ENCODE data around the gene ARHGEF10L.

Gene ARHGEF10L

GRCh38 chr1:17596186-17596585 lies 56.7 kb downstream of the ARHGEF10L start:
- DNase-seq = no peak

GRCh38 chr1:17596651-17597509 lies 57.4 kb downstream of the ARHGEF10L start:
- no peak for DNase-seq

- no peak for DNase-seq
Measured at GRCh38 chr1:17597651-17598050, 58.2 kb downstream of the ARHGEF10L start.

GRCh38 chr1:17598251-17598650 lies 58.8 kb downstream of the ARHGEF10L start:
- DNase-seq = no peak

- no peak for DNase-seq
Measured at GRCh38 chr1:17599291-17599953, 59.9 kb downstream of the ARHGEF10L start.

- no peak for DNase-seq
Measured at GRCh38 chr1:17599954-17600300, 60.4 kb downstream of the ARHGEF10L start.

- no peak for DNase-seq
Measured at GRCh38 chr1:17600321-17600720, 60.8 kb downstream of the ARHGEF10L start.

- no peak for DNase-seq
Measured at GRCh38 chr1:17601643-17602382, 62.3 kb downstream of the ARHGEF10L start.

GRCh38 chr1:17603091-17603841 lies 63.8 kb downstream of the ARHGEF10L start:
- no peak for DNase-seq

- DNase-seq = no peak
Measured at GRCh38 chr1:17605582-17606344, 66.3 kb downstream of the ARHGEF10L start.

- peak; percentile 27 for DNase-seq
Measured at GRCh38 chr1:17606826-17607440, 67.4 kb downstream of the ARHGEF10L start.

- DNase-seq = no peak
Measured at GRCh38 chr1:17607644-17608581, 68.4 kb downstream of the ARHGEF10L start.

GRCh38 chr1:17609529-17609928 lies 70.0 kb downstream of the ARHGEF10L start:
- DNase-seq = no peak

GRCh38 chr1:17610085-17610484 lies 70.6 kb downstream of the ARHGEF10L start:
- DNase-seq = no peak

- no peak for DNase-seq
Measured at GRCh38 chr1:17610713-17611112, 71.2 kb downstream of the ARHGEF10L start.

- no peak for DNase-seq
Measured at GRCh38 chr1:17611991-17612390, 72.5 kb downstream of the ARHGEF10L start.

- no peak for DNase-seq
Measured at GRCh38 chr1:17612831-17613230, 73.3 kb downstream of the ARHGEF10L start.

- DNase-seq = no peak
Measured at GRCh38 chr1:17614586-17614985, 75.1 kb downstream of the ARHGEF10L start.

GRCh38 chr1:17615157-17615556 lies 75.7 kb downstream of the ARHGEF10L start:
- no peak for DNase-seq

- DNase-seq = no peak
Measured at GRCh38 chr1:17615959-17616358, 76.5 kb downstream of the ARHGEF10L start.
